GM23248 (cell line): ENCODE data around the gene RCVRN. TPM values are rescaled to one million over a fixed set of nuclear protein-coding genes. Genes with fewer than 3 reads are reported as not detected.
A peak's percentile ranks its signal among the peaks of the same experiment; 100 is the strongest.

Source experiments
- DNase-seq: peaks from one replicate; pipeline ENCODE4 v3.0.0-alpha.2; 2015
- H2AFZ ChIP-seq: fragments of 200-600 bp; sonication (generic); 2 replicates; pipeline ENCODE4 v1.6.1; 2016; ENCODE audit warnings: antibody characterized with exemption
- H3F3A ChIP-seq: fragments of 200-600 bp; sonication (generic); 2 replicates; pipeline ENCODE4 v1.6.1; 2016; ENCODE audit warnings: mild to moderate bottlenecking, antibody characterized with exemption, mixed run types; ENCODE audit not compliant: insufficient read depth
- H3K27ac ChIP-seq: fragments of 200-600 bp; sonication (generic); 2 replicates; pipeline ENCODE4 v1.5.1; 2016; ENCODE audit warnings: mild to moderate bottlenecking
- H3K27me3 ChIP-seq: fragments of 200-600 bp; sonication (generic); replicated peaks from 2 replicates; pipeline ENCODE4 v1.6.1; 2016; ENCODE audit warnings: mild to moderate bottlenecking; ENCODE audit not compliant: insufficient read depth
- H3K36me3 ChIP-seq: fragments of 200-600 bp; sonication (generic); 2 replicates; pipeline ENCODE4 v1.6.1; 2016; ENCODE audit warnings: low read depth, mild to moderate bottlenecking
- H3K4me1 ChIP-seq: fragments of 200-600 bp; sonication (generic); 2 replicates; pipeline ENCODE4 v1.6.1; 2016; ENCODE audit warnings: mild to moderate bottlenecking; ENCODE audit not compliant: insufficient read depth
- H3K4me2 ChIP-seq: fragments of 200-600 bp; sonication (generic); one replicate; pipeline ENCODE4 v1.6.1; 2016; ENCODE audit warnings: mild to moderate bottlenecking; ENCODE audit not compliant: unreplicated experiment
- H3K4me3 ChIP-seq: fragments of 200-600 bp; sonication (generic); 2 replicates; pipeline ENCODE4 v1.5.1; 2016; ENCODE audit warnings: mild to moderate bottlenecking
- H3K79me2 ChIP-seq: fragments of 200-600 bp; sonication (generic); 2 replicates; pipeline ENCODE4 v1.6.1; 2016; ENCODE audit warnings: mild to moderate bottlenecking; ENCODE audit not compliant: insufficient read depth
- H3K9ac ChIP-seq: fragments of 200-600 bp; sonication (generic); 2 replicates; pipeline ENCODE4 v1.6.1; 2016; ENCODE audit warnings: mild to moderate bottlenecking
- H3K9me2 ChIP-seq: fragments of 200-600 bp; sonication (generic); 2 replicates; pipeline ENCODE4 v1.6.1; 2016; ENCODE audit warnings: mixed run types, mild to moderate bottlenecking, moderate library complexity; ENCODE audit not compliant: insufficient read depth
- H3K9me3 ChIP-seq: fragments of 200-600 bp; sonication (generic); one replicate; pipeline ENCODE4 v1.6.1; 2017; ENCODE audit warnings: low read depth
- H4K20me1 ChIP-seq: fragments of 200-600 bp; sonication (generic); 2 replicates; pipeline ENCODE4 v1.6.0; 2016; ENCODE audit not compliant: insufficient read depth
- EZH2 ChIP-seq: fragments of 200-600 bp; sonication (generic); IDR thresholded peaks from 2 replicates; pipeline ENCODE4 v1.6.1; 2018; ENCODE audit warnings: antibody characterized with exemption, mild to moderate bottlenecking; ENCODE audit not compliant: insufficient read depth, poor library complexity, severe bottlenecking
- EZH2phosphoT487 ChIP-seq: fragments of 200-600 bp; sonication (generic); IDR thresholded peaks from 2 replicates; pipeline ENCODE4 v1.6.1; 2018; ENCODE audit warnings: antibody characterized with exemption, moderate library complexity, mild to moderate bottlenecking, low read depth; ENCODE audit not compliant: insufficient read depth
- WGBS, 2 experiments: methylation state at CpG; one replicate each; pipeline ENCODE4 v1.1.6; 2015 to 2017; ENCODE audit warnings: low lambda C conversion rate in 2 of 2, low coverage in 1 of 2; ENCODE audit errors: missing lambda C conversion rate in 2 of 2; 5-methylcytosine and 5-hydroxymethylcytosine counted together
- in situ Hi-C: fragments of 300-500 bp; cut with MboI; formaldehyde crosslinking; loops from 2 replicates; pipeline ENCODE4 v1.15.0; 2020
- polyA plus RNA-seq: library from polyadenylated mRNA; unstranded; fragments of >200 nt; fragmentation: Nextera tagmentation; extraction: Ambion mirVana; gene quantifications from 2 replicates; pipeline ENCODE4 v1.2.1, GENCODE V29; 2016
- total RNA-seq: library from RNA; depleted of rRNA; stranded (reverse); fragments of >200 nt; shearing (Covaris generic); gene quantifications from 2 replicates; pipeline ENCODE4 v1.2.3, GENCODE V29; 2014

RCVRN gene
- total and polyA plus RNA-seq, 2 experiments from 2014 or later, result not detected

GRCh38 chr17:9912121-9913099 is 7.3 kb upstream of the RCVRN start:
- Histone ChIP-seq H2AFZ (no peak overlapping the region), H3K4me3 (no peak overlapping the region), H3K9ac (no peak overlapping the region), H3K27me3 (no peaks in the 10 kb centered on the region), H3K9me2 (no peaks in the 10 kb centered on the region), H3K79me2 (no peaks in the 10 kb centered on the region), H3F3A (no peaks in the 10 kb centered on the region), H3K4me1 (no peaks in the 10 kb centered on the region), H3K36me3 (no peaks in the 10 kb centered on the region), H3K4me2 (no peak overlapping the region), H3K27ac (no peak overlapping the region), H4K20me1 (no peaks in the 10 kb centered on the region), H3K9me3 (no peaks in the 10 kb centered on the region)
- peak; percentile 40 for DNase-seq
- WGBS, 2 experiments, result 63 to 65% methylated on average over 18 of the region's 18 CpGs
- TF ChIP-seq EZH2phosphoT487 (no peak), EZH2 (no peak)
- in situ Hi-C loops, result no loop called here

DNA sequence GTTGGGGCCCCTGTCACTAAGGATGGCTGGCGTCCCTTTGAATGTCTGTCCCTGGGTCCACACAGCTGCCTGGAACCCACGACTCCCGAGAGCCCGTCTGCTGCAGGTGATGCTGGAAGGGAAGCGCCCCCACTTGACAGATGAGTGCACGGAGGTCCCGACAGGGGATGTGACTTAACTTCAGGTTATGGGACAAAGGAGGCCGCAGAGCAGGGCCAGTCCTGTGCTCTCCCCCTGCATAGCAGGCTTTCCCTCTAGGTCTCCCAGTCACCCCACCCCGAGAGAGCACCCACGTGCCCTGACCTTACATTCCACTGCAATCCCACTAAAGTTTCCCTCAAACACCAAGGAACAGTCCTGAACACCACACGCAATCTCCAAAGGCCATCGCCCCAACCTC is 6.0 kb upstream of the RCVRN start:
- no peak overlapping the region for H3K4me2 ChIP-seq
- WGBS, 2 experiments, result 74 to 78% methylated on average over 12 of the region's 12 CpGs
- no peak for DNase-seq
- H3K4me1 ChIP-seq, result no peaks in the 10 kb centered on the region
- H3K27me3 ChIP-seq, result no peaks in the 10 kb centered on the region
- H3K9me3 ChIP-seq, result no peaks in the 10 kb centered on the region
- no peak overlapping the region for H3K4me3 ChIP-seq
- TF ChIP-seq EZH2, result no peak
- no peak for TF ChIP-seq EZH2phosphoT487
- no peaks in the 10 kb centered on the region for H4K20me1 ChIP-seq
- H3K27ac ChIP-seq, result no peak overlapping the region
- H3K9me2 ChIP-seq, result no peaks in the 10 kb centered on the region
- no peak overlapping the region for H2AFZ ChIP-seq
- no peaks in the 10 kb centered on the region for H3K36me3 ChIP-seq
- in situ Hi-C loops, result no loop called here
- H3K79me2 ChIP-seq, result no peaks in the 10 kb centered on the region
- no peak overlapping the region for H3K9ac ChIP-seq
- no peaks in the 10 kb centered on the region for H3F3A ChIP-seq

DNA sequence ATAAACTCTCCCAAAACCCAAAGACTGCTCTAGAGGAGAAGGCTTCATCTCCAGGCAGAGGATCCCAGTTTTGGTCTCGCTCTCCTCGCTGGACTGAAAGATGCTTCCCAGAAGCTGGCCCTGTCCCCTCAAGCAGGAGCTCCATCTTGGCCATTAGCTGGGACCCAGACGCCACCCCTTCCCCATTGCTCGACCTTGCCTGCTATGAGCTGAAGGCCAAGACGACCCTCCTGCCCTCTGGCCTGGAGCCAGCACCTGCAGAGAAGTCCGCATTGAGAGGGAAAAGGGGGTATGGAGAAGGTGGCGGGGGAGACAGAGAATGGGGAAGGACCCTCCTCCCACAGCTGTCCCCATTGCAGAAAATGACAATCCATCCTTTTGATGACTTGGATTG is 3.6 kb upstream of the RCVRN start:
- H3K4me2 ChIP-seq, result no peak overlapping the region
- no peak overlapping the region for H2AFZ ChIP-seq
- H4K20me1 ChIP-seq, result no peaks in the 10 kb centered on the region
- no peaks in the 10 kb centered on the region for H3K36me3 ChIP-seq
- no peaks in the 10 kb centered on the region for H3K4me1 ChIP-seq
- H3K9ac ChIP-seq, result no peak overlapping the region
- no peaks in the 10 kb centered on the region for H3F3A ChIP-seq
- DNase-seq, result no peak
- no peaks in the 10 kb centered on the region for H3K79me2 ChIP-seq
- H3K27me3 ChIP-seq, result no peaks in the 10 kb centered on the region
- 61 to 68% methylated on average over 6 to 7 of the region's 7 CpGs for WGBS, 2 experiments
- H3K9me3 ChIP-seq, result no peaks in the 10 kb centered on the region
- in situ Hi-C loops, result no loop called here
- no peak overlapping the region for H3K27ac ChIP-seq
- TF ChIP-seq EZH2, result no peak
- TF ChIP-seq EZH2phosphoT487, result no peak
- no peaks in the 10 kb centered on the region for H3K9me2 ChIP-seq
- no peak overlapping the region for H3K4me3 ChIP-seq

DNA sequence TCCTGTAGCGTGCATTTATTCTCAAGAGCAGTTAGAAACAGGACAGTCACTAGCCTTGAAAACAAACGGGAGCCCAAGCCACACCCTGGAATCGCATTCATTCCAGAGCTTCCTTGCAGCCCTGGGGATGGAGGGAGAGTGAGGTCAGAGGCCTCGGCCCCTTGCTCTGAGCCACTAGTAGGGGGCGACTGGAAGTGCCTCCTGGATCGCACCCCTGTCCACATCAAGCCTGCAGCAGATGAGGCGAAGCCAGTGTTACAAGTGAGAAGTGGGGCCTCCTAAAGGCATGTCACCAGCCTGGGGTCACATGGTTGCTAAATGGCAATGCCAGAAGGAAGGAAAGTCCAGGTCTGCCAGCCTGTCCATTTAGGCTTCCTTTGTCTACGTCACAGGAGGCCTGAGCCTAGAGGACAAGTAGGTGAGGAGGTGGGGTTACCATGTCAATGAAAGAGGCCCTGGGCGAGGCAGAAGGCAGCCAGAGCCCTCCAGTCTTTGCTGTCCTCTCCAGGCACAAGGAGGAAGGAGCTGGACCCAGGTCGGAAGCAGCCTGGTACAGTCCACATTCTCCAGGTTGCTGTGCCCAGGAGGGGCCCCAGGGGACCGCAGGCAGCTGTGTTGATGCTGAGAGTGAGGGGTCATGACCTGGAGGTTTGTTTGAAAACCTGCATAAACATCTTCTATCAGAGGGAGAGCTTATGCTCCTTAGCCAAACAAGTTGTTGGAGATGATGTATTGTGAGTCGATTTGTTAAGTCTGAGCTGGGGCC is 3.0 kb upstream of the RCVRN start:
- no peaks in the 10 kb centered on the region for H3K9me3 ChIP-seq
- H3K27ac ChIP-seq, result no peak overlapping the region
- WGBS, 2 experiments, result 24 to 32% methylated on average over 12 of the region's 12 CpGs

More for the DNA sequence above, 3.0 kb upstream of the RCVRN start:
- H3K4me1 ChIP-seq, result no peaks in the 10 kb centered on the region
- H3K9me2 ChIP-seq, result no peaks in the 10 kb centered on the region
- no peaks in the 10 kb centered on the region for H3K27me3 ChIP-seq
- no peak for DNase-seq
- H4K20me1 ChIP-seq, result no peaks in the 10 kb centered on the region
- H3K36me3 ChIP-seq, result no peaks in the 10 kb centered on the region
- no peak for TF ChIP-seq EZH2phosphoT487
- no peak for TF ChIP-seq EZH2
- H3K4me2 ChIP-seq, result no peak overlapping the region
- no peak overlapping the region for H3K4me3 ChIP-seq
- no peak overlapping the region for H3K9ac ChIP-seq
- in situ Hi-C loops, result no loop called here
- no peaks in the 10 kb centered on the region for H3F3A ChIP-seq
- H2AFZ ChIP-seq, result no peak overlapping the region
- H3K79me2 ChIP-seq, result no peaks in the 10 kb centered on the region
